SU-DHL-6 (cell line): ENCODE data around the gene PBX2.

Experiments
- H2AFZ ChIP-seq: fragments of 200-600 bp; sonication (generic); 2 replicates; pipeline ENCODE4 v1.6.1; 2014; ENCODE audit warnings: low read depth, mild to moderate bottlenecking, moderate library complexity, mixed read lengths, antibody characterized with exemption, low read length; ENCODE audit not compliant: severe bottlenecking
- H3F3A ChIP-seq: fragments of 200-600 bp; shearing (Covaris generic); 2 replicates; pipeline ENCODE4 v1.6.0; 2016; ENCODE audit warnings: antibody characterized with exemption, mild to moderate bottlenecking; ENCODE audit not compliant: insufficient read depth
- H3K27ac ChIP-seq: fragments of 200-600 bp; sonication (generic); 2 replicates; pipeline ENCODE4 v1.5.1; 2016; ENCODE audit warnings: low read depth, mild to moderate bottlenecking, low read length, moderate library complexity, mixed read lengths
- H3K27me3 ChIP-seq: fragments of 200-600 bp; sonication (generic), shearing (Covaris generic); 2 replicates; pipeline ENCODE4 v1.6.0; 2014; ENCODE audit warnings: mild to moderate bottlenecking, low read length
- H3K36me3 ChIP-seq: fragments of 200-600 bp; sonication (generic); 2 replicates; pipeline ENCODE4 v1.6.1; 2014; ENCODE audit warnings: mild to moderate bottlenecking, low read length, mixed read lengths
- H3K4me2 ChIP-seq: fragments of 300-600, 200-600 bp; shearing (Covaris generic), sonication (generic); 2 replicates; pipeline ENCODE4 v1.6.0; 2014; ENCODE audit warnings: low read length, low read depth, mild to moderate bottlenecking; ENCODE audit not compliant: poor library complexity, severe bottlenecking
- H3K4me3 ChIP-seq: fragments of 200-600 bp; sonication (generic); 2 replicates; pipeline ENCODE4 v1.5.1; 2014; ENCODE audit warnings: antibody characterized with exemption, low read length, mild to moderate bottlenecking, mixed read lengths; ENCODE audit not compliant: insufficient read depth, poor library complexity, severe bottlenecking
- H3K79me2 ChIP-seq: fragments of 200-600 bp; sonication (generic); 2 replicates; pipeline ENCODE4 v1.6.1; 2014; ENCODE audit warnings: mild to moderate bottlenecking, low read length, moderate library complexity; ENCODE audit not compliant: insufficient read depth
- H3K9ac ChIP-seq: fragments of 200-600 bp; sonication (generic); 2 replicates; pipeline ENCODE4 v1.7.0; 2014; ENCODE audit warnings: mild to moderate bottlenecking, low read length
- H3K9me2 ChIP-seq: fragments of 200-600 bp; sonication (generic); replicated peaks from 2 replicates; pipeline ENCODE4 v1.6.1; 2014; ENCODE audit warnings: low read length; ENCODE audit not compliant: insufficient read depth
- H3K9me3 ChIP-seq: fragments of 200-600 bp; sonication (generic); 2 replicates; pipeline ENCODE4 v1.6.1; 2014; ENCODE audit warnings: low read length, mixed read lengths; ENCODE audit not compliant: insufficient read depth
- H4K20me1 ChIP-seq: fragments of 200-600 bp; sonication (generic); 2 replicates; pipeline ENCODE4 v1.6.1; 2014; ENCODE audit warnings: low read depth, mild to moderate bottlenecking, antibody characterized with exemption, low read length, moderate library complexity, mixed read lengths
- CTCF ChIP-seq: fragments of 200-600 bp; sonication (generic); IDR thresholded peaks from one replicate; pipeline ENCODE4 v1.5.1; 2017; ENCODE audit warnings: antibody characterized with exemption, mild to moderate bottlenecking, low read length, moderate library complexity; ENCODE audit not compliant: insufficient read depth, poor library complexity, severe bottlenecking
- EZH2phosphoT487 ChIP-seq: fragments of 200-600 bp; sonication (generic), shearing (Covaris generic); conservative IDR thresholded peaks from 2 replicates; pipeline ENCODE4 v1.6.1; 2018; ENCODE audit warnings: mild to moderate bottlenecking, antibody characterized with exemption, low read length, moderate library complexity, mixed read lengths

Gene PBX2

GRCh38 chr6:32226434-32226833 is 36.4 kb upstream of the PBX2 start:
- no peaks in the 10 kb centered on the region for H3K9me3 ChIP-seq
- no peak overlapping the region for H3K4me3 ChIP-seq
- H3K9ac ChIP-seq, result no peak overlapping the region

GRCh38 chr6:32224696-32225095 is 34.7 kb upstream of the PBX2 start:
- Histone ChIP-seq H4K20me1 (no peaks in the 10 kb centered on the region), H3K79me2 (no peaks in the 10 kb centered on the region), H2AFZ (no peak overlapping the region), H3K9me3 (no peaks in the 10 kb centered on the region), H3F3A (no peaks in the 10 kb centered on the region), H3K9me2 (no peaks in the 10 kb centered on the region), H3K27me3 (no peaks in the 10 kb centered on the region), H3K9ac (no peak overlapping the region), H3K27ac (no peak overlapping the region), H3K4me2 (no peak overlapping the region), H3K4me3 (no peak overlapping the region), H3K36me3 (no peaks in the 10 kb centered on the region)
- no peak for TF ChIP-seq EZH2phosphoT487
- TF ChIP-seq CTCF, result no peak

More at GRCh38 chr6:32226434-32226833, 36.4 kb upstream of the PBX2 start:
- H4K20me1 ChIP-seq, result no peaks in the 10 kb centered on the region
- H3K27ac ChIP-seq, result no peak overlapping the region
- H3K27me3 ChIP-seq, result no peaks in the 10 kb centered on the region
- H3K36me3 ChIP-seq, result no peaks in the 10 kb centered on the region
- H3F3A ChIP-seq, result no peaks in the 10 kb centered on the region
- no peak overlapping the region for H3K4me2 ChIP-seq
- H3K9me2 ChIP-seq, result no peaks in the 10 kb centered on the region
- H2AFZ ChIP-seq, result no peak overlapping the region
- TF ChIP-seq EZH2phosphoT487 (no peak), CTCF (no peak)
- no peaks in the 10 kb centered on the region for H3K79me2 ChIP-seq

GRCh38 chr6:32223258-32224235 is 33.5 kb upstream of the PBX2 start, which contains the start of gene NOTCH4:
NOTCH4 (minus strand) TSS chr6:32224067; CDS start chr6:32223928, 139 bp downstream.
- no peaks in the 10 kb centered on the region for H3K9me2 ChIP-seq
- H2AFZ ChIP-seq, result no peak within 1 kb of the TSS
- no peaks in the 10 kb centered on the region for H3K36me3 ChIP-seq
- TF ChIP-seq EZH2phosphoT487 (no peak), CTCF (no peak)
- H3K79me2 ChIP-seq, result no peaks in the 10 kb centered on the region
- no peaks in the 10 kb centered on the region for H3K27me3 ChIP-seq
- H4K20me1 ChIP-seq, result no peaks in the 10 kb centered on the region
- no peak within 1 kb of the TSS for H3K9ac ChIP-seq
- H3K9me3 ChIP-seq, result no peaks in the 10 kb centered on the region
- H3K4me3 ChIP-seq, result no peak within 1 kb of the TSS
- H3K27ac ChIP-seq, result no peak within 1 kb of the TSS
- no peaks in the 10 kb centered on the region for H3F3A ChIP-seq
- no peak within 1 kb of the TSS for H3K4me2 ChIP-seq
